ENCODE results near the gene ZFP36L1. TPM values are rescaled to one million over a fixed set of nuclear protein-coding genes. Genes with fewer than 3 reads are reported as not detected.
A peak's percentile ranks its signal among the peaks of the same experiment; 100 is the strongest.

Gene ZFP36L1
- total and polyA plus RNA-seq, 2 of the 13 experiments (the other 11 are each of a cell fraction or from before 2014, with no cell fraction given) = 7.4 to 10.2 TPM

DNA sequence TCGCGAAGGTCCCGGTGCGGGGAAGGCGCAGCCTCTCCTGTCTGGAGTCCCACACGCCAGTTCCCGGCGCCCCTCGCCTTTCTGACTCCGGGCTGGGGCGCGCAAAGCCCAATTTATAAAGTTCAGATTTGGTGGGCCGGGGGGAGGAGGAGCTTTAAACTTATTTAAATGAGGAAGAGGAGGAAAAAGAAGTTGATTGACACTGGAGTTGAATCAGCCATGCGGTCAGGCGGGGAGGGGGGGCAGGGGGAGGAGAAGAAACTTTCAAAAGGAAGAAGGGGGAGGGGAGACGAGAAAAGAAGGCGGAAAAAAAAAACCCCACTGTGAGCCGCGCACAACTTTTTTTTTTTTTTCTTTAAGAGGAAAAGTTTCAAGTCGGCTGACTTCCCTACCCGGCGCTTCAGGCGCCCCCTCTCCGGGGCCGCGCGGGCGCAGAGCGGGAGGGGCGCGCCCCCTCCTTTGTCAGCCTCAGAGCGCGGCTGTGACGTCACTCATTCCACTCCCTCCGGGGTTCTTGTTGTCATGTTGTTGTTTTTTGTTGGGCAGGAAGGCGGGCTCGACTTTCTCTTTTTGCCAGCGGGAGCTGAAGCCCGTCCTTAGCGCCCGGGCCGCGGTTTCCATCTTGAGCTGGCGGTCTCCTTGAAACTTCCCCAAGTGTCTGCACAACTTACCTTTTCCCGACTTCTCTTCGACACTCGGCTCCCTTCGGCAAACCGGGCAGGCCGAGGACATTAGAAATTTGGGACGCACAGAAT, at the start of gene ZFP36L1 (continued):
- TF ChIP-seq, protein P1, sequence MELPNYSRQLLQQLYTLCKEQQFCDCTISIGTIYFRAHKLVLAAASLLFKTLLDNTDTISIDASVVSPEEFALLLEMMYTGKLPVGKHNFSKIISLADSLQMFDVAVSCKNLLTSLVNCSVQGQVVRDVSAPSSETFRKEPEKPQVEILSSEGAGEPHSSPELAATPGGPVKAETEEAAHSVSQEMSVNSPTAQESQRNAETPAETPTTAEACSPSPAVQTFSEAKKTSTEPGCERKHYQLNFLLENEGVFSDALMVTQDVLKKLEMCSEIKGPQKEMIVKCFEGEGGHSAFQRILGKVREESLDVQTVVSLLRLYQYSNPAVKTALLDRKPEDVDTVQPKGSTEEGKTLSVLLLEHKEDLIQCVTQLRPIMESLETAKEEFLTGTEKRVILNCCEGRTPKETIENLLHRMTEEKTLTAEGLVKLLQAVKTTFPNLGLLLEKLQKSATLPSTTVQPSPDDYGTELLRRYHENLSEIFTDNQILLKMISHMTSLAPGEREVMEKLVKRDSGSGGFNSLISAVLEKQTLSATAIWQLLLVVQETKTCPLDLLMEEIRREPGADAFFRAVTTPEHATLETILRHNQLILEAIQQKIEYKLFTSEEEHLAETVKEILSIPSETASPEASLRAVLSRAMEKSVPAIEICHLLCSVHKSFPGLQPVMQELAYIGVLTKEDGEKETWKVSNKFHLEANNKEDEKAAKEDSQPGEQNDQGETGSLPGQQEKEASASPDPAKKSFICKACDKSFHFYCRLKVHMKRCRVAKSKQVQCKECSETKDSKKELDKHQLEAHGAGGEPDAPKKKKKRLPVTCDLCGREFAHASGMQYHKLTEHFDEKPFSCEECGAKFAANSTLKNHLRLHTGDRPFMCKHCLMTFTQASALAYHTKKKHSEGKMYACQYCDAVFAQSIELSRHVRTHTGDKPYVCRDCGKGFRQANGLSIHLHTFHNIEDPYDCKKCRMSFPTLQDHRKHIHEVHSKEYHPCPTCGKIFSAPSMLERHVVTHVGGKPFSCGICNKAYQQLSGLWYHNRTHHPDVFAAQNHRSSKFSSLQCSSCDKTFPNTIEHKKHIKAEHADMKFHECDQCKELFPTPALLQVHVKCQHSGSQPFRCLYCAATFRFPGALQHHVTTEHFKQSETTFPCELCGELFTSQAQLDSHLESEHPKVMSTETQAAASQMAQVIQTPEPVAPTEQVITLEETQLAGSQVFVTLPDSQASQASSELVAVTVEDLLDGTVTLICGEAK (IDR thresholded peaks at IDR 0.05) = no peak
- TF ChIP-seq, protein P1 (CRISPR knock-in tag; IDR thresholded peaks at IDR 0.05) = peak; percentile 28; the same call in 1 of the 2 replicates
- TF ChIP-seq, protein P2, sequence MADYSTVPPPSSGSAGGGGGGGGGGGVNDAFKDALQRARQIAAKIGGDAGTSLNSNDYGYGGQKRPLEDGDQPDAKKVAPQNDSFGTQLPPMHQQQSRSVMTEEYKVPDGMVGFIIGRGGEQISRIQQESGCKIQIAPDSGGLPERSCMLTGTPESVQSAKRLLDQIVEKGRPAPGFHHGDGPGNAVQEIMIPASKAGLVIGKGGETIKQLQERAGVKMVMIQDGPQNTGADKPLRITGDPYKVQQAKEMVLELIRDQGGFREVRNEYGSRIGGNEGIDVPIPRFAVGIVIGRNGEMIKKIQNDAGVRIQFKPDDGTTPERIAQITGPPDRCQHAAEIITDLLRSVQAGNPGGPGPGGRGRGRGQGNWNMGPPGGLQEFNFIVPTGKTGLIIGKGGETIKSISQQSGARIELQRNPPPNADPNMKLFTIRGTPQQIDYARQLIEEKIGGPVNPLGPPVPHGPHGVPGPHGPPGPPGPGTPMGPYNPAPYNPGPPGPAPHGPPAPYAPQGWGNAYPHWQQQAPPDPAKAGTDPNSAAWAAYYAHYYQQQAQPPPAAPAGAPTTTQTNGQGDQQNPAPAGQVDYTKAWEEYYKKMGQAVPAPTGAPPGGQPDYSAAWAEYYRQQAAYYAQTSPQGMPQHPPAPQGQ (CRISPR knock-in tag; IDR thresholded peaks at IDR 0.05; ENCODE audit: borderline replicate concordance) = no peak
- TF ChIP-seq ZNF232 (CRISPR knock-in tag; IDR thresholded peaks at IDR 0.05; ENCODE audit: borderline replicate concordance) (0 out of 2 replicates have a peak, but pooled peaks have one; percentile 46), ZNF501 (CRISPR knock-in tag; IDR thresholded peaks at IDR 0.05) (peak; percentile 5; the same call in 1 of the 2 replicates), HNRNPH1 (optimal IDR thresholded peaks at IDR 0.05; ENCODE audit: low read depth, low read length) (peak; percentile 87), SMAD3 (CRISPR knock-in tag; IDR thresholded peaks at IDR 0.05) (no peak; the same call in 1 of the 2 replicates), KLF6 (CRISPR knock-in tag; IDR thresholded peaks at IDR 0.05) (peak; percentile 17; the same call in 1 of the 2 replicates), ZNF841 (CRISPR knock-in tag; IDR thresholded peaks at IDR 0.05; ENCODE audit: borderline replicate concordance) (no peak), TP53 (CRISPR knock-in tag; conservative IDR thresholded peaks at IDR 0.05) (no peak), ZNF350 (CRISPR knock-in tag; IDR thresholded peaks at IDR 0.05; ENCODE audit: borderline replicate concordance, low read depth) (no peak; the same call in 1 of the 2 replicates), ZNF616 (CRISPR knock-in tag; IDR thresholded peaks at IDR 0.05; ENCODE audit: low read depth) (no peak), MED8 (CRISPR knock-in tag; IDR thresholded peaks at IDR 0.05; ENCODE audit: insufficient replicate concordance) (no peak), TCF12 (IDR thresholded peaks at IDR 0.05) (no peak), TCF12 (CRISPR knock-in tag; IDR thresholded peaks at IDR 0.05) (no peak), ZNF660 (CRISPR knock-in tag; IDR thresholded peaks at IDR 0.05; ENCODE audit: borderline replicate concordance, low read depth) (no peak)
- TF ChIP-seq, protein P3, sequence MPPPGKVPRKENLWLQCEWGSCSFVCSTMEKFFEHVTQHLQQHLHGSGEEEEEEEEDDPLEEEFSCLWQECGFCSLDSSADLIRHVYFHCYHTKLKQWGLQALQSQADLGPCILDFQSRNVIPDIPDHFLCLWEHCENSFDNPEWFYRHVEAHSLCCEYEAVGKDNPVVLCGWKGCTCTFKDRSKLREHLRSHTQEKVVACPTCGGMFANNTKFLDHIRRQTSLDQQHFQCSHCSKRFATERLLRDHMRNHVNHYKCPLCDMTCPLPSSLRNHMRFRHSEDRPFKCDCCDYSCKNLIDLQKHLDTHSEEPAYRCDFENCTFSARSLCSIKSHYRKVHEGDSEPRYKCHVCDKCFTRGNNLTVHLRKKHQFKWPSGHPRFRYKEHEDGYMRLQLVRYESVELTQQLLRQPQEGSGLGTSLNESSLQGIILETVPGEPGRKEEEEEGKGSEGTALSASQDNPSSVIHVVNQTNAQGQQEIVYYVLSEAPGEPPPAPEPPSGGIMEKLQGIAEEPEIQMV (CRISPR knock-in tag; IDR thresholded peaks at IDR 0.05; ENCODE audit: low read depth) = no peak

Data from HepG2 (cell line).